ENCODE measurements around the gene TIE1. TPM values are rescaled to one million over a fixed set of nuclear protein-coding genes. Genes with fewer than 3 reads are reported as not detected.

TIE1 gene
- total and polyA plus RNA-seq, 2 of the 13 experiments (the other 11 are each of a cell fraction or from before 2014, with no cell fraction given): 0.58 to 0.84 TPM

DNA sequence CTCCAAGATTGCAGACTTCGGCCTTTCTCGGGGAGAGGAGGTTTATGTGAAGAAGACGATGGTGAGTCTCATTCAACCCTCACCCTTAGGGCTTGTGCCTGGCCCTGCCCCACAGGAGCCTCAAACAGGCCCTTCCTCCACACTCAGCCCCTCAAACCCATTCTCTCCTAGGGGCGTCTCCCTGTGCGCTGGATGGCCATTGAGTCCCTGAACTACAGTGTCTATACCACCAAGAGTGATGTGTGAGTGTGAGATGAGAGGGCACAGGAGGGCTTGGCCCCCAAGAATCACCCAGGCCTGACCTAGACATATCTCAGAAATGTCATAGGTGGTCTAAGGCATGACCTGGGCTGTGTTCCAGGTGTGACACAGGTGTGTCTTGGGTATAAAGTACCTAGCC is 18.5 kb downstream of the TIE1 start:
- H3K27ac ChIP-seq (ENCODE audit: extremely low read length, insufficient read depth, low read length): no peak overlapping the region
- FAIRE-seq: no peak
- BruUV-seq (replicated peaks): no TSS peak
- no peak overlapping the region for H3K4me2 ChIP-seq (ENCODE audit: low read depth, low read length)
- WGBS (ENCODE audit: low lambda C conversion rate): 58% methylated on average over 5 of the region's 5 CpGs
- ChIA-PET CTCF (ENCODE audit: low intra/inter-chr PET ratio, low total read pairs) (no interaction called here), POLR2A (no interaction called here)
- no peaks in the 10 kb centered on the region for H4K20me1 ChIP-seq (ENCODE audit: insufficient read depth, low read length)
- H3K27me3 ChIP-seq (ENCODE audit: control insufficient read depth in 1 of 2, insufficient read depth in 2 of 2, low read length in 2 of 2): peaks cover 6 to 29% of the 10 kb centered on the region in 2 experiments
- no peak for TF ChIP-seq AGO2 (optimal IDR thresholded peaks at IDR 0.05; ENCODE audit: low read depth, low read length)
- no peak for TF ChIP-seq MTA1 (CRISPR knock-in tag; IDR thresholded peaks at IDR 0.05; ENCODE audit: borderline replicate concordance)
- TF ChIP-seq SALL1 (CRISPR knock-in tag; IDR thresholded peaks at IDR 0.05): no peak
- no peak for TF ChIP-seq HOXA3 (CRISPR knock-in tag; IDR thresholded peaks at IDR 0.05)
- TF ChIP-seq, protein P1, sequence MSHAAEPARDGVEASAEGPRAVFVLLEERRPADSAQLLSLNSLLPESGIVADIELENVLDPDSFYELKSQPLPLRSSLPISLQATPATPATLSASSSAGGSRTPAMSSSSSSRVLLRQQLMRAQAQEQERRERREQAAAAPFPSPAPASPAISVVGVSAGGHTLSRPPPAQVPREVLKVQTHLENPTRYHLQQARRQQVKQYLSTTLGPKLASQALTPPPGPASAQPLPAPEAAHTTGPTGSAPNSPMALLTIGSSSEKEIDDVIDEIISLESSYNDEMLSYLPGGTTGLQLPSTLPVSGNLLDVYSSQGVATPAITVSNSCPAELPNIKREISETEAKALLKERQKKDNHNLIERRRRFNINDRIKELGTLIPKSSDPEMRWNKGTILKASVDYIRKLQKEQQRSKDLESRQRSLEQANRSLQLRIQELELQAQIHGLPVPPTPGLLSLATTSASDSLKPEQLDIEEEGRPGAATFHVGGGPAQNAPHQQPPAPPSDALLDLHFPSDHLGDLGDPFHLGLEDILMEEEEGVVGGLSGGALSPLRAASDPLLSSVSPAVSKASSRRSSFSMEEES (CRISPR knock-in tag; IDR thresholded peaks at IDR 0.05): no peak
- no peak overlapping the region for H2AFZ ChIP-seq (ENCODE audit: low read length)
- ATAC-seq: no peak
- no peak for DNase-seq (ENCODE audit: low spot score)
- no peak overlapping the region for H3K4me3 ChIP-seq (replicated peaks in 1 of 3; ENCODE audit: insufficient read depth in 1 of 3, low read depth in 2 of 3, low read length in 3 of 3)
- no peaks in the 10 kb centered on the region for H3K36me3 ChIP-seq (replicated peaks in 1 of 2; ENCODE audit: control insufficient read depth in 1 of 2, insufficient read depth in 2 of 2, low read length in 2 of 2)
- intact Hi-C loops (cut with micrococcal nuclease; ENCODE audit: unreplicated experiment): no loop called here
- H3K79me2 ChIP-seq (ENCODE audit: insufficient read depth, low read length): no peaks in the 10 kb centered on the region
- in situ Hi-C loops (cut with HindIII; ENCODE audit: extremely low pct_ligation_motif_present, low pct_unique_long_range_greater_than_20kb): no loop called here
- H3K9me3 ChIP-seq (ENCODE audit: low read length): no peaks in the 10 kb centered on the region
- no peak overlapping the region for H3K9ac ChIP-seq (ENCODE audit: insufficient read depth, low read depth, low read length)
- peaks cover 13% of the 10 kb centered on the region for H3K4me1 ChIP-seq (ENCODE audit: insufficient read depth, low read length)

DNA sequence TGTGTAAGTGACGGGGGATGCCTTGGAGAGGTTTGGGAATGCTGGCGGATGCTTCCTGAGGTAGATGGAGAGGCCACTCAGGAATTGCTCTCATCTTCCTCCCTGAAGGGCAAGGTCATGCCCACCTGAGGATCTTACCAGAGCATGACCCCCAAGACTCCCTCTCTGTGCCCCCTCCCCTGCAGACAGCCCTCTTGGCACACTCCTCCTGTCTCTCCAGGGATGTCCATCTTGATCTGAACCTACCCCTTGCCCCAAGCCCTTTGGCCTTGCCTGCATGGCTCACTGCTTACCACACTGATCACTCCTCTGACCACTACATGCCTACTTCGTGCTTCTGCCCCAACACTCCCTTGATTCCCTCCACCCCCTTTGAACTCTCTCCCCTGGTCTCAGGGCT is 19.0 kb downstream of the TIE1 start:
- no peak for DNase-seq (ENCODE audit: low spot score)
- intact Hi-C loops (cut with micrococcal nuclease; ENCODE audit: unreplicated experiment): no loop called here
- ATAC-seq: no peak
- no peak overlapping the region for H3K9ac ChIP-seq (ENCODE audit: insufficient read depth, low read depth, low read length)
- ChIA-PET POLR2A (no interaction called here), CTCF (ENCODE audit: low intra/inter-chr PET ratio, low total read pairs) (no interaction called here)
- 95% methylated on average over 2 of the region's 3 CpGs for WGBS (ENCODE audit: low lambda C conversion rate)
- H3K79me2 ChIP-seq (ENCODE audit: insufficient read depth, low read length): no peaks in the 10 kb centered on the region
- peaks cover 13% of the 10 kb centered on the region for H3K4me1 ChIP-seq (ENCODE audit: insufficient read depth, low read length)
- no peak overlapping the region for H3K4me2 ChIP-seq (ENCODE audit: low read depth, low read length)
- no TSS peak for BruUV-seq (replicated peaks)
- no peaks in the 10 kb centered on the region for H3K36me3 ChIP-seq (replicated peaks in 1 of 2; ENCODE audit: control insufficient read depth in 1 of 2, insufficient read depth in 2 of 2, low read length in 2 of 2)
- no peak overlapping the region for H2AFZ ChIP-seq (ENCODE audit: low read length)
- H4K20me1 ChIP-seq (ENCODE audit: insufficient read depth, low read length): no peaks in the 10 kb centered on the region
- no peak for FAIRE-seq
- in situ Hi-C loops (cut with HindIII; ENCODE audit: extremely low pct_ligation_motif_present, low pct_unique_long_range_greater_than_20kb): no loop called here
- no peaks in the 10 kb centered on the region for H3K9me3 ChIP-seq (ENCODE audit: low read length)
- no peak for TF ChIP-seq HNRNPK (IDR thresholded peaks at IDR 0.05; ENCODE audit: low read depth, low read length, poor library complexity, severe bottlenecking)
- no peak for TF ChIP-seq IRX3 (CRISPR knock-in tag; IDR thresholded peaks at IDR 0.05; ENCODE audit: borderline replicate concordance, low read depth)
- TF ChIP-seq ZFP36L2 (CRISPR knock-in tag; IDR thresholded peaks at IDR 0.05): no peak
- TF ChIP-seq CBX1 (IDR thresholded peaks at IDR 0.05; ENCODE audit: low read depth): no peak
- no peak for TF ChIP-seq GTF2F1 (IDR thresholded peaks at IDR 0.05; ENCODE audit: low read length)
- TF ChIP-seq MXI1 (IDR thresholded peaks at IDR 0.05; ENCODE audit: borderline replicate concordance, low read depth, low read length): no peak
- no peak for TF ChIP-seq ATAD3A (CRISPR knock-in tag; IDR thresholded peaks at IDR 0.05)
- TF ChIP-seq ZNF101 (CRISPR knock-in tag; IDR thresholded peaks at IDR 0.05; ENCODE audit: borderline replicate concordance, low read depth): no peak
- H3K27ac ChIP-seq (ENCODE audit: extremely low read length, insufficient read depth, low read length): no peak overlapping the region
- H3K27me3 ChIP-seq (ENCODE audit: control insufficient read depth in 1 of 2, insufficient read depth in 2 of 2, low read length in 2 of 2): peaks cover 6 to 29% of the 10 kb centered on the region in 2 experiments
- no peak overlapping the region for H3K4me3 ChIP-seq (replicated peaks in 1 of 3; ENCODE audit: insufficient read depth in 1 of 3, low read depth in 2 of 3, low read length in 3 of 3)

Measured in HepG2 (cell line).